Activated CD4-positive, alpha-beta T cell treated with anti-CD3 and anti-CD28 coated beads, Interleukin-2, amount 50 U/mL, for 48 hours (primary cell): ENCODE data around the gene COX5B.
"Not testable (repeated sequence)": the region's sequence is repeated elsewhere in the genome, so short reads cannot be mapped to it uniquely, and the experiment has no call there.

Experiments used
- DNase-seq, 2 experiments: peaks; one replicate each; pipeline ENCODE4 v3.0.0-alpha.2; 2020

Gene COX5B

DNA sequence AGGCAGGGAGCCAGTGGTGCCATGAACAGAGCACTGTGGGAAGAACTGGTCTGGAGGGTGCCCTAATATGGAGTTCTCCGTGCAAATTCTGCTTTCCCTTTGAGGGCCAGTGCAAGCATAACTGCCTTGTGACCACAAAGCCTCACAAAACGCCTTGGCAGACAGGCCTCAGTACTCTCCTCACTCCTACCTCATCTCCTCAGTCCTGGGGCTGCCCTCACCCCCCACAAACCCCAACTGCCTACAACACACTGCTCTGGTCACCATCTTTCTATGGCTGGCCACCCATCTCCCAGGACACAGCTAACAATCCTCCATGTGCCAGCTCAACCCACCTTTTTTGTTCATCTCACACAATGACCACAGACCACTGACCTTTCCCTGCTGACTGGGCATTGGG, 8.9 kb downstream of the COX5B start:
- no peak for DNase-seq

GRCh38 chr2:97656129-97656755, 10.4 kb downstream of the COX5B start:
- DNase-seq, result no peak

DNA sequence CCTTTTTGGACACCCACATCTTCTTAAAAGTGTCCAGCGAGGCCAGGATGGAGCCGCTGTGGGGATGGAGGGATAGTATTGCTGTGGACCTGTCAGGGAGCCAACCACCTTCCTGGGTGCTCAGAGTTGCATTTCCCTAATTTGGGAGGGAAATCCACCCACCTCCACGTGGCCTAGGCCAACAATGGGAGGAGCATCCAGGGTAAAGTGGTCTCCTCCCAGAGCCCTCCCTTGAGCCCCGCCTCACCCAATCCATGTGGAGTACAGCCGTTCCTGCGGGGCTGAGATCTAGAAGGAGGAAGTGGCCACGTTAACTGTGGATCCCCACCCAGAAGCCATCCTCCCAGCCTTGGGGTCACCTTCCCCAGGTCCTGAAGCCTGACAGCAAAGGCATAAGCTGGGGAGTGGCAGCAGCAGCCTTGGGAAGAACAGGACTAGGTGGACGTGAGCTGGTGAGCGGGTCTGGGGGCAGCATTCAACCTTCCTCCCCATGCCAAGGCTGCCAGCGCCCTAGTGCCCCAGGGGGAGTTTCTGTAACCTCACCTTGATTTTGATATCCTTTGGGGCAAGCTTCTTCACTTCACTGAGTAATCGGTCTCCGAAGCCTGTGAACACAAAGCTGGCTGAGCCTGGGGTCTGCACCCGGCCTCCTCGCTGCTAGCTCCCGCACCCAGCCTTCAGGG, 11.2 kb downstream of the COX5B start:
- no peak for DNase-seq

DNA sequence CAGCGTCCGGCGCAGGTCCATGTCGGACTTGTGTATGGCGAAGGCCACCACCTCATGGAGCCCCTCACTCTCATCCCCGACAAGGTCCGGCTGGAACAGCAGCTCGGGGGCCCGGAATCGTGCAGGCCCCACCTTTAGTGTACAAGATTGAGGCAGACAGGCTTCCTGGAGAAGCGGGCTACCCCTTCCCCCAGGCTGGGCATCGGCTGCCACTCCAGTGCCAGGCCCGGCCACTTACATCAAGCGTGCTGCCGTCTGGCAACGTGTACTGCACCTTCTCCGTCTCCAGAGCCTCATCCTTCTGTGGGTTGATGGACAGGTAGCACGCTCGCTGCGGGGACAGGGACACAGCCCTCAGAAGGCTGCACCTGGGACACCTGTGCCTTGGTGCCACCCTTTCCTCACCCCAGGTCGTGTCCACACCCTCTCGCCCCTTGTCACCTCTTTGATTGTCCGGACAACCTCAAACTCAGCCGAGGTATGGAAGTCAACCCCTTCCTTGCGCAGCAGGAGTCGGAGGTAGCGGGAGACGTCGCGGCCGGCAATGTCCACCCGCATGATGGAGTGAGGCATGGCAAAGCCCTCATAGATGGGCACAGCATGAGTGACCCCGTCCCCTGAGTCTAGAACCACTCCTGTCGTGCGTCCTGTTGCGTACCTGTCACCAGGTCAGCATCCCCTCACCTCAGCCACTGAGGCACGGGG, 12.3 kb downstream of the COX5B start:
- no peak for DNase-seq

- no peak for DNase-seq
These were observed 12.9 kb downstream of the COX5B start for GRCh38 chr2:97658691-97659157.

GRCh38 chr2:97659256-97660043, 13.6 kb downstream of the COX5B start:
- DNase-seq, result no peak

DNA sequence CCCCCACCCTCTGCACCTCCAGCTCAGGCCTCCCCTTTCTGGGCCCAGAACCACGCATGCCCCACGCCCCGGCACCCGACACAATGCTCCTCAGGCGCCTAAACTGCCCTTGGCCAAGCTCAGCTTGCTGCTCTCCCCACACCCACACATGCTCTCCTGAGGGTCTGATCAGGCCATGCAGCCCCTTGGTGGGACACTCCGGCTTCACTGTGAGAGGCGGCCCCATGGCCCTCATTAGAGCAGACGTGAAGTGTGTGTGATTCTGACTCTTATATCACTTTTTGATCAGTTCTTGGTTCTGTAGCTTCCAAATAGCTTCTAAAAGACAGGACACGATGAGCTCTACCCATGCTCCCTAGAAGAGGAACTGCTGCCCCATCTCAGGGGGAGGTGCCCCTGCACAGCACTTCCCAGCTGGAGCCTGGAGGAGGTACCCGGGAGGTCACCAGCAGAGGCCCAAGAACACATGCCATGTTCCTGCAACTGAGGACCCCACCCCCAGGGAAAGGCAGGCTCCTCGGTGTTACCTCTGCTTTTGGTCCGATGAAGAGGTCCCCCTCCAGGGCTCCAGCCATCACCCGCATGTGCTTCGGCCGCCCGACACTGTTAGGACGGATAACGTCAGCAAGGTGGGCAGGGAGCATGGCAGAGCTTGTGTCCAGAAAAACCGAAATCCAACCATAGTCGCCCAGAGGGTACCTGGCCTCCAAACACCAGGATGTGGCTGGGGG, 14.3 kb downstream of the COX5B start:
- no peak for DNase-seq

DNA sequence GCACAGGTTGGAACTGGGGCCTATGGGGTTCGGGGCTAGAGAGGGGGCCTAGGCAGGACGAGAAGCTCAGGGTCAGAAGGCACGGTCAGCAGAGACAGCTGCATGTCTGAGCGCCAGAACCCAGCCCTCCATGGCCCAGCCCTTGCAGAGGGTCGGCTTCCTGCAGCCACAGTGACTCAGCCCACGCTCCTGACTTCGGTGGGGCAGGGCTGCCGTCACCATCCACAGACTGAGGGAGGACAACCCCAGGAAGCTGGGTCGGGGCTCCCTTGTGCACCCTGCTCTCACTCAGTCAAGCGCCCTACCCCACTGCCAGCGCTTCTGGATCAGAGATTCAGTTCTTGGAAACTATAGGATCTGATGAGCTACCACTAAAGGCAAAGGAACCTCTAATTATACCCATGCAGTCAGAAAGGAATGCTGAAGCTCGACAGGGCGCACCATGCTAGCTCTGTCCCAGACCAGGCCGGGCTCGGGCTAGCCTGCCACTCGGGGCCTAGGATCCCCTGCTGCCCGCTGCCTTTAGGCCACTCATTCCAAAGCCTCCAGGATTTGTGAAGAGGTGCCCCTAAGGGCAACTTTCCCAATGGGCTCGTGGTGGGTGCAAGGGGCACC, 15.0 kb downstream of the COX5B start:
- no peak for DNase-seq

GRCh38 chr2:97661927-97662326, 16.1 kb downstream of the COX5B start:
- DNase-seq, result no peak

- DNase-seq, result no peak
These were observed 16.6 kb downstream of the COX5B start for GRCh38 chr2:97662386-97662894.

DNA sequence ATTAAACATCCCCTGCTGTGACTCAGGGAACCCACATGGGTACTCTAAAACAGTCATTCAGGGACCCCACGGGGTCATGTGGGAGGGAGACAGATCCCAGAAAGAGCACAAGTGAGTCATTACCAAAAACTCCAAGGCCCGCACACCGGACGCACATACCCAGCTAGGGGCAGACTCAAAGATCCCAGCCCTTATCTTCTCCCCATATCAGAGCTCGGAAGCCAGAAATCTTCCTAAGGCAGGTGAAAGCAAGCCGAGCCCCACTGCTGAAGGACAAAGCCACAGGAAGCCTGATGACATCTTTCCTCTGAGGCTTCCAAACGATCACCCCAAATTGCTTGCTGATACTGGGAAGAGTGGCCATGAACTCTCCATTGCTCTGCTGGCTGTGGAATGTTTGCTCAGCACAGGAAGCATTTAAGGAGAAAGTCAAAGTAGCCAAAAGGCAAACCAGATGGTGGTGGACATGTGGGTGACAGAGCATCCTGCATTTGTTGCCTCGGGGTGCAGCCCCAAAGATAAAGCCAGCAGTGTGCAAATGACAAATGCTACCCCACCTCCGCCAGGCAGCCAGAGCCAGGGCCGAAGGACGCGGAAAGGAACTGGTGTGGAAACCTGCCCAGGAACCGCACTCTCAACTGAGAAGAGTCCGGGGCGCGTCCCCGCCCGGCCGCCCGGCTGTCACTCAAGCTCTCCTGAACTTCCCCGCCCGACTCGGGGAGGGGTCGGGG, 17.2 kb downstream of the COX5B start:
- DNase-seq, result peak; percentile 86 to 90

DNA sequence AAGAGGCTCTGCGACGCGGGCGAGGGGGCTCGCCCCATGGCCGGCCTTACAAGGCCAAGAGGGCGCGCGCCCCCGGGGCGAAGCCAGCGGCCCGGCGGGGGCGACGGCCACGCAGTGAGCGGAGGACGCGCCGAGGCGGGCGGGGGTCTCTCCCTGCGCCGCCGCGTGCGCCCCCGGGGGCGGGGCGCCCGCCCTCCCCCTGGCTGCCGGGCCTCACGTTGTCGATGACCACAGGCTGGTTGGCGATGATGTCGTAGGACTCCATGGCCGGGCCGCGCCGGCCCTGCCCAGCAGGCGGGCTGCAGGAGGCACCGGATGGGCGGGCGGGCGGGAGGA, 17.7 kb downstream of the COX5B start:
- no peak for DNase-seq

GRCh38 chr2:97663962-97664635, 18.2 kb downstream of the COX5B start, which contains the start of gene ACTR1B:
TSS of gene ACTR1B (minus strand) at chr2:97664044. CDS start at chr2:97663890, 154 bp downstream.
- DNase-seq, result peak; percentile 97 to 98

GRCh38 chr2:97664636-97664970, 18.7 kb downstream of the COX5B start:
- DNase-seq, result peak in 1 of 2 experiments; percentile 28

DNA sequence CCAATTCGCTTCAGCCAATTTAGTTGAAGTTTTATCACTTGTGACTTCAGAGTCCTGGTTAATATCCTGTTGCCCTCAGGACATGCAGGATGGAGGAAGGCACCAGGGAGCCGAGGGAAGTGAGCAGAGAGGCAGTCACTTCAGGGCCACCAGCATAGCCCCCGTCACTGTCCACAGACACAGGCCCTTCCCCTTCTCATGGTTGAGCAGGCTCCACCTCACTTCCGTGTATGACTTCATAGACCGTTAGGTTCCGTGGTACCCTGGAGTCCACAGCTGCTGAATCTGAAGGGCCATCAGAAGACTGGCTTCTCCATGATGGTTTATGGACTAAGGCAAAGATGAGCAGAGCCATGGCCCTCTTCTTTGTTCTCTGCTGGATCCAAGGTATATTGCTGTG, 23.6 kb downstream of the COX5B start, which contains the start of gene C2orf92:
TSS of gene C2orf92 (plus strand) at position 266 of the 400 bp plus-strand sequence. CDS start at position 342, 76 bp downstream.
- DNase-seq, result no peak

DNA sequence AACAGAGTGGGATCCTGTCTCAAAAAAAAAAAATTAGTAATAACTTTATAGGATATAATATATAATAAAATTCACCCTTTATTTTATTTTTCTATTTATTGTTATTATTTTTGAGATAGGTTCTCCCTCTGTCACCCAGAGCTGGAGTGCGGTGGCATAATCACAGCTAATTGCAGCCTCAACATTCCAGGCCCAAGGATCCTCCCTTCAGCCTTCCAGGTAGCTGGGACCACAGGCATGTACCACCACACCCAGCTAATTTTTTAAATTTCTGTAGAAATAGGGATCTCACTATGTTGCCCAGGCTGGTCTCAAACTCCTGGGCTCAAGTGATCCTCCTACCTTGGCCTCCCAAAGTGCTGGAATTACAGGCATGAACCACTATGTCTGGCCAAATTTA, 24.6 kb downstream of the COX5B start:
- DNase-seq, result no peak

DNA sequence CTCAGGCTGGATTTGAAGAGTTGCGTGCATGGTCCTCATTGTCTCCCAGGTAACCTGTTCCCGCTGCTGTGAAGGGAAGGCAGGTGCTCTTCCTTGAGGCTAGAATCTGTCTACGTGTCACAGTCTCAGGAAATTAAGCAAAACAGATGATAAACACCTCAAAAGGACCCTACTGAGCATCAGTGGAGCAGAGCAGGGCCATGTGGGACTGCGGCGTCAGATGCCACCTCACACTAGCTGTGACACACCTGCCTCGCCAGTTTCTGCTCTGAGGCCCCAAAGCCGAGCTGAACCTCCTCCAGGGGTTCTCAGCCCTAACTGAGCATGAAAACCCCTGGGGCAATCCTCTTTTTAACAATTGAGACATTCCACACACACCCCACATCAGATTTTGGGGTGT, 25.7 kb downstream of the COX5B start:
- no peak for DNase-seq

GRCh38 chr2:97672606-97673140, 26.8 kb downstream of the COX5B start:
- DNase-seq, result not testable (repeated sequence)

DNA sequence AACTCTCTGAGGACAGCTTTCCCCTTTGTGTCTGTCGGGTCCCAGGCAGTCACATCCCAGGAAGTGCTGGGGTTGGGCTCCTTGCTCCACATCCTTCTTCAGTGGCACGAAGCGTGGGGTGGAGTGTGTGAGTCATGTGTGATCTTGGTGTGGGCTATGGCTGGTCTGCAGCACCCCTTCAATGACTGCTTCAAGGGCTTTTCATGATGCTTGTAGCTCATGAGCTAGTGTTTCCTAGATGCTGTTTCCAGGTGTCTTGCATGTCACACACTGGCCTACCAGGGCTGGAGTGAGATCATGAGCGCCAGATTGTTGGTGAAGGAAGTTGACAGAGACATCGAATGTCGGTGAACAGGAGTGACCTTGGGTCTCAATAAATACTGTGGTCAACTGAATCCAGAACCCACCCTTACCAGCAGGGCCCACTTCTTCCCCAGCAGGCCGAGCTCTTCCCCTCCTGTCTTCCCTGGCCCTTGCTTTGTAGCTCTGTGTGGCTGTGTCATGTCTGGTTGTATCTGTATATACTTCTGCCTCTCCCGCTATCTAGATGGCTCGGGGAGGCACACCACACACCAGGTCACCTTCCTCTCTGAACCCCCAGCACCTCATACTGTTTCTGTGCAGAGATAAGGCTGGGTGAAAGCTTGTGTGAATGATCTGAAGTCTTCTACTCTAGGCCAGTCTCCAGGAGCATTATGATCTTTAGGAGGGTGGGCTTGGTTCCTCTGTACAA, 27.5 kb downstream of the COX5B start:
- DNase-seq, result peak; percentile 28 to 53
